Limb (tissue), 2 donors: ENCODE results near the gene NHEJ1.
A peak's percentile ranks its signal among the peaks of the same experiment; 100 is the strongest.
"Not testable (repeated sequence)": the region's sequence is repeated elsewhere in the genome, so short reads cannot be mapped to it uniquely, and the experiment has no call there.

ENCODE experiments used
- DNase-seq, 2 donors: peaks; one replicate each; pipeline ENCODE4 v3.0.0-alpha.2; 2016; ENCODE audit errors: extremely low spot score in 2 of 2

The NHEJ1 gene

GRCh38 chr2:219160186-219161017 is at the start of gene NHEJ1:
NHEJ1 (minus strand) TSS chr2:219160815; CDS start chr2:219158362, 2,453 bp downstream.
- DNase-seq = peak; percentile 90 to 97

- DNase-seq = no peak
Measured at GRCh38 chr2:219209236-219210195, 48.9 kb upstream of the NHEJ1 start.

GRCh38 chr2:219207884-219208740 is 47.5 kb upstream of the NHEJ1 start:
- no peak for DNase-seq

- DNase-seq = no peak
Measured at GRCh38 chr2:219207134-219207883, 46.7 kb upstream of the NHEJ1 start.

GRCh38 chr2:219206328-219207133 is 45.9 kb upstream of the NHEJ1 start, which contains the start of gene ZFAND2B:
ZFAND2B (plus strand) TSS chr2:219206782; CDS start chr2:219206988, 206 bp downstream.
- DNase-seq = peak; percentile 94 to 98

- no peak for DNase-seq
Measured at GRCh38 chr2:219205981-219206327, 45.3 kb upstream of the NHEJ1 start.

- DNase-seq = no peak
Measured at GRCh38 chr2:219205165-219205538, 44.5 kb upstream of the NHEJ1 start.

GRCh38 chr2:219204425-219205164 is 44.0 kb upstream of the NHEJ1 start:
- no peak for DNase-seq

- DNase-seq = not testable (repeated sequence)
Measured at GRCh38 chr2:219201331-219201730, 40.7 kb upstream of the NHEJ1 start.

GRCh38 chr2:219200502-219201326 is 40.1 kb upstream of the NHEJ1 start:
- not testable (repeated sequence) for DNase-seq

- DNase-seq = no peak
Measured at GRCh38 chr2:219199470-219200211, 39.0 kb upstream of the NHEJ1 start.

- no peak for DNase-seq
Measured at GRCh38 chr2:219198974-219199373, 38.4 kb upstream of the NHEJ1 start.

- no peak for DNase-seq
Measured at GRCh38 chr2:219197388-219197787, 36.8 kb upstream of the NHEJ1 start.

- no peak for DNase-seq
Measured at GRCh38 chr2:219186754-219187456, 26.3 kb upstream of the NHEJ1 start.

GRCh38 chr2:219184121-219184520 is 23.5 kb upstream of the NHEJ1 start:
- no peak for DNase-seq

GRCh38 chr2:219183151-219183772 is 22.6 kb upstream of the NHEJ1 start:
- DNase-seq = no peak
